ENCODE results near the gene EP400. TPM values are rescaled to one million over a fixed set of nuclear protein-coding genes. Genes with fewer than 3 reads are reported as not detected.

EP400 gene
- total RNA-seq, 4 donors from 2014 or later = 12.6 to 28.0 (median 22.8) TPM

GRCh38 chr12:132030367-132031038, 80.8 kb downstream of the EP400 start:
- Histone ChIP-seq H3K4me3 (no peak overlapping the region), H3K9me3 (no peaks in the 10 kb centered on the region), H3K36me3 (peaks cover 0 to 100% of the 10 kb centered on the region in 2 donors), H3K27me3 (no peaks in the 10 kb centered on the region), H3K27ac (no peak overlapping the region), H3K4me1 (no peaks in the 10 kb centered on the region)
- ATAC-seq = no peak
- 93 to 97% methylated on average over 7 to 10 of the region's 11 CpGs for whole genome bisulfite sequencing, 2 donors (ENCODE audit: low coverage in 1 of 2)
- TF ChIP-seq POLR2AphosphoS5 (IDR thresholded peaks at IDR 0.05) = no peak
- TF ChIP-seq POLR2A (IDR thresholded peaks at IDR 0.05) = no peak
- no peak for TF ChIP-seq EP300 (IDR thresholded peaks at IDR 0.05)
- no peak for TF ChIP-seq CTCF (IDR thresholded peaks at IDR 0.05)

GRCh38 chr12:132033627-132034026, 83.9 kb downstream of the EP400 start:
- no peaks in the 10 kb centered on the region for H3K9me3 ChIP-seq
- no peak overlapping the region for H3K4me3 ChIP-seq
- WGBS, 2 donors (ENCODE audit: low coverage in 1 of 2) = 83 to 88% methylated on average over 3 to 4 of the region's 5 CpGs
- no peaks in the 10 kb centered on the region for H3K27me3 ChIP-seq
- no peak overlapping the region for H3K27ac ChIP-seq
- H3K36me3 ChIP-seq = peaks cover 0 to 99% of the 10 kb centered on the region in 2 donors
- no peaks in the 10 kb centered on the region for H3K4me1 ChIP-seq
- TF ChIP-seq EP300 (IDR thresholded peaks at IDR 0.05) = no peak
- no peak for TF ChIP-seq POLR2AphosphoS5 (IDR thresholded peaks at IDR 0.05)
- no peak for TF ChIP-seq POLR2A (IDR thresholded peaks at IDR 0.05)
- no peak for TF ChIP-seq CTCF (IDR thresholded peaks at IDR 0.05)
- no peak for ATAC-seq

GRCh38 chr12:132036063-132036683, 86.4 kb downstream of the EP400 start:
- WGBS, 2 donors (ENCODE audit: low coverage in 1 of 2) = 88 to 94% methylated on average over 22 to 23 of the region's 31 CpGs
- peaks cover 0 to 97% of the 10 kb centered on the region in 2 donors for H3K36me3 ChIP-seq
- no peaks in the 10 kb centered on the region for H3K27me3 ChIP-seq
- H3K9me3 ChIP-seq = no peaks in the 10 kb centered on the region
- no peak for TF ChIP-seq EP300 (IDR thresholded peaks at IDR 0.05)
- TF ChIP-seq CTCF (IDR thresholded peaks at IDR 0.05) = no peak
- no peak for TF ChIP-seq POLR2AphosphoS5 (IDR thresholded peaks at IDR 0.05)
- no peak for TF ChIP-seq POLR2A (IDR thresholded peaks at IDR 0.05)
- H3K4me1 ChIP-seq = no peaks in the 10 kb centered on the region
- ATAC-seq = no peak
- H3K27ac ChIP-seq = no peak overlapping the region
- no peak overlapping the region for H3K4me3 ChIP-seq

DNA sequence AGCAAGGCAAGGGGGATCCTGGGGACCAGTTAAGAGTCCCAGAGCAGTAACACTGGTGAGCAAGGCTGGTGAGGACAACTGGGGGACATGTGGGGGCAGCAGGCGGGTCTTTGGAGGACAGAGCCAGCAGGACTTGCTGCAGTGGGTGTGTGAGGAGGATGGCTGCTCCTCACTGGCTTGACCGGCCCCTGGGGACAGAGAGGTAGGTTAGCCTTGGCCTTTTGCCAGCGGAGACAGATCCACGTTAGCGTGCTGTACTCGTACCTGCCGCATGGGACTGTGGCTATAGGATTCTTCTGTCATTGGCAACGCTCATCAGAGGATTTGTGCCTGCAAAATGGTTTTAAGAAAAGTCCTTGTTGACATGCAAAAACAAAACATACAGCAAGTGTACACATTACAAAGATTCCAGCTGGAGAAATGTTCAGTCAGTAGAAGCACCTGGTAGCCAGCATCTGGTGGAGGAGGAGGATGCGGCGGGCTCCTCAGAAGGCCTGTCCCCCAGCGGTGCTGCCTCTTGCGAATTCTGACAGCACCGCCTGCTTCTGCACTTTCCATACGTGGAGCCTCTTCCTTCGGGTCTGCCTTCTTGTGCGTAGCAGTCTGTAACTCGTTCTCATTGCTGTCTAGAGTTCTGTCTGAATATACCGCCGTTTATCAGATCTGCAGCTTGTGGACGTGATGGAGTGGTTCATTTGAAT, 91.3 kb downstream of the EP400 start:
- Histone ChIP-seq H3K4me3 (no peak overlapping the region), H3K36me3 (peaks cover 0 to 92% of the 10 kb centered on the region in 2 donors), H3K9me3 (no peaks in the 10 kb centered on the region), H3K4me1 (no peaks in the 10 kb centered on the region), H3K27ac (no peak overlapping the region), H3K27me3 (no peaks in the 10 kb centered on the region)
- no peak for ATAC-seq
- WGBS, 2 donors (ENCODE audit: low coverage in 1 of 2) = 84 to 92% methylated on average over 10 to 15 of the region's 20 CpGs
- TF ChIP-seq POLR2A (IDR thresholded peaks at IDR 0.05) (no peak), POLR2AphosphoS5 (IDR thresholded peaks at IDR 0.05) (no peak), CTCF (IDR thresholded peaks at IDR 0.05) (no peak), EP300 (IDR thresholded peaks at IDR 0.05) (no peak)

Data from gastroesophageal sphincter (tissue), 4 donors.